ENCODE measurements around the gene GRAMD1A.

Gene GRAMD1A

GRCh38 chr19:35065574-35065973 is 65.5 kb downstream of the GRAMD1A start:
- Histone ChIP-seq H3K9ac (ENCODE audit: low read depth, low read length) (no peak overlapping the region), H3K27me3 (ENCODE audit: insufficient read depth, low read length) (peaks cover 9% of the 10 kb centered on the region; the same call in 1 of the 2 replicates), H3K27ac (ENCODE audit: low read length) (no peak overlapping the region), H3K36me3 (ENCODE audit: insufficient read depth, low read depth, low read length) (no peaks in the 10 kb centered on the region), H3K4me1 (ENCODE audit: insufficient read depth, low read length) (peaks cover 14% of the 10 kb centered on the region; the same call in 1 of the 2 replicates), H3K4me3 (ENCODE audit: low read length) (no peak overlapping the region), H3K9me3 (ENCODE audit: insufficient read depth, low read depth, low read length) (peaks cover 1% of the 10 kb centered on the region; the same call in 1 of the 2 replicates)

- H3K27ac ChIP-seq (ENCODE audit: low read length), result no peak overlapping the region
- peaks cover 3% of the 10 kb centered on the region; the same call in 1 of the 2 replicates for H3K9me3 ChIP-seq (ENCODE audit: insufficient read depth, low read depth, low read length)
- H3K4me3 ChIP-seq (ENCODE audit: low read length), result no peak overlapping the region
- no peaks in the 10 kb centered on the region for H3K36me3 ChIP-seq (ENCODE audit: insufficient read depth, low read depth, low read length)
- peaks cover 9% of the 10 kb centered on the region; the same call in 1 of the 2 replicates for H3K27me3 ChIP-seq (ENCODE audit: insufficient read depth, low read length)
- H3K4me1 ChIP-seq (ENCODE audit: insufficient read depth, low read length), result peaks cover 14% of the 10 kb centered on the region; the same call in 1 of the 2 replicates
- no peak overlapping the region; the same call in 1 of the 2 replicates for H3K9ac ChIP-seq (ENCODE audit: low read depth, low read length)
Observed at GRCh38 chr19:35066121-35066520, 66.0 kb downstream of the GRAMD1A start.

- H3K36me3 ChIP-seq (ENCODE audit: insufficient read depth, low read depth, low read length), result no peaks in the 10 kb centered on the region
- H3K4me1 ChIP-seq (ENCODE audit: insufficient read depth, low read length), result peaks cover 14% of the 10 kb centered on the region; the same call in 1 of the 2 replicates
- peak overlapping the region; percentile 31 for H3K27ac ChIP-seq (ENCODE audit: low read length)
- peak overlapping the region; percentile 23; the same call in 1 of the 2 replicates for H3K9ac ChIP-seq (ENCODE audit: low read depth, low read length)
- H3K4me3 ChIP-seq (ENCODE audit: low read length), result peak overlapping the region; percentile 48; the same call in 1 of the 2 replicates
- peaks cover 9% of the 10 kb centered on the region; the same call in 1 of the 2 replicates for H3K27me3 ChIP-seq (ENCODE audit: insufficient read depth, low read length)
- H3K9me3 ChIP-seq (ENCODE audit: insufficient read depth, low read depth, low read length), result peaks cover 3% of the 10 kb centered on the region; the same call in 1 of the 2 replicates
Observed at GRCh38 chr19:35066691-35067563, 66.8 kb downstream of the GRAMD1A start.

- H3K4me1 ChIP-seq (ENCODE audit: insufficient read depth, low read length), result peaks cover 14% of the 10 kb centered on the region; the same call in 1 of the 2 replicates
- peak overlapping the region; percentile 83 for H3K9ac ChIP-seq (ENCODE audit: low read depth, low read length)
- H3K27ac ChIP-seq (ENCODE audit: low read length), result peak overlapping the region; percentile 95
- H3K4me3 ChIP-seq (ENCODE audit: low read length), result peak overlapping the region; percentile 53; the same call in 1 of the 2 replicates
- no peaks in the 10 kb centered on the region; the same call in 1 of the 2 replicates for H3K27me3 ChIP-seq (ENCODE audit: insufficient read depth, low read length)
- H3K36me3 ChIP-seq (ENCODE audit: insufficient read depth, low read depth, low read length), result no peaks in the 10 kb centered on the region
- peaks cover 3% of the 10 kb centered on the region; the same call in 1 of the 2 replicates for H3K9me3 ChIP-seq (ENCODE audit: insufficient read depth, low read depth, low read length)
Observed at GRCh38 chr19:35068941-35069634, 69.0 kb downstream of the GRAMD1A start.

- Histone ChIP-seq H3K27me3 (ENCODE audit: insufficient read depth, low read length) (no peaks in the 10 kb centered on the region), H3K4me1 (ENCODE audit: insufficient read depth, low read length) (peaks cover 14% of the 10 kb centered on the region; the same call in 1 of the 2 replicates), H3K9ac (ENCODE audit: low read depth, low read length) (no peak overlapping the region), H3K36me3 (ENCODE audit: insufficient read depth, low read depth, low read length) (no peaks in the 10 kb centered on the region), H3K27ac (ENCODE audit: low read length) (peak overlapping the region; percentile 95), H3K9me3 (ENCODE audit: insufficient read depth, low read depth, low read length) (peaks cover 3% of the 10 kb centered on the region; the same call in 1 of the 2 replicates), H3K4me3 (ENCODE audit: low read length) (no peak overlapping the region)
Observed at GRCh38 chr19:35069696-35070095, 69.6 kb downstream of the GRAMD1A start.

- Histone ChIP-seq H3K4me3 (ENCODE audit: low read length) (no peak overlapping the region), H3K9me3 (ENCODE audit: insufficient read depth, low read depth, low read length) (peaks cover 3% of the 10 kb centered on the region; the same call in 1 of the 2 replicates), H3K36me3 (ENCODE audit: insufficient read depth, low read depth, low read length) (no peaks in the 10 kb centered on the region), H3K9ac (ENCODE audit: low read depth, low read length) (no peak overlapping the region), H3K4me1 (ENCODE audit: insufficient read depth, low read length) (peaks cover 14% of the 10 kb centered on the region; the same call in 1 of the 2 replicates), H3K27me3 (ENCODE audit: insufficient read depth, low read length) (no peaks in the 10 kb centered on the region), H3K27ac (ENCODE audit: low read length) (no peak overlapping the region)
Observed at GRCh38 chr19:35070471-35070870, 70.3 kb downstream of the GRAMD1A start.

GRCh38 chr19:35073516-35073915 is 73.4 kb downstream of the GRAMD1A start:
- no peaks in the 10 kb centered on the region; the same call in 1 of the 2 replicates for H3K27me3 ChIP-seq (ENCODE audit: insufficient read depth, low read length)
- H3K4me1 ChIP-seq (ENCODE audit: insufficient read depth, low read length), result peaks cover 11% of the 10 kb centered on the region; the same call in 1 of the 2 replicates
- H3K36me3 ChIP-seq (ENCODE audit: insufficient read depth, low read depth, low read length), result no peaks in the 10 kb centered on the region
- no peak overlapping the region for H3K27ac ChIP-seq (ENCODE audit: low read length)
- H3K9me3 ChIP-seq (ENCODE audit: insufficient read depth, low read depth, low read length), result peaks cover 3% of the 10 kb centered on the region; the same call in 1 of the 2 replicates
- H3K4me3 ChIP-seq (ENCODE audit: low read length), result no peak overlapping the region
- no peak overlapping the region for H3K9ac ChIP-seq (ENCODE audit: low read depth, low read length)

GRCh38 chr19:35073941-35074340 is 73.8 kb downstream of the GRAMD1A start:
- Histone ChIP-seq H3K36me3 (ENCODE audit: insufficient read depth, low read depth, low read length) (no peaks in the 10 kb centered on the region), H3K9ac (ENCODE audit: low read depth, low read length) (no peak overlapping the region), H3K4me3 (ENCODE audit: low read length) (no peak overlapping the region), H3K27me3 (ENCODE audit: insufficient read depth, low read length) (no peaks in the 10 kb centered on the region; the same call in 1 of the 2 replicates), H3K27ac (ENCODE audit: low read length) (no peak overlapping the region), H3K9me3 (ENCODE audit: insufficient read depth, low read depth, low read length) (peaks cover 3% of the 10 kb centered on the region; the same call in 1 of the 2 replicates), H3K4me1 (ENCODE audit: insufficient read depth, low read length) (peaks cover 7% of the 10 kb centered on the region; the same call in 1 of the 2 replicates)

GRCh38 chr19:35074426-35075201 is 74.5 kb downstream of the GRAMD1A start:
- Histone ChIP-seq H3K4me3 (ENCODE audit: low read length) (no peak overlapping the region), H3K27ac (ENCODE audit: low read length) (no peak overlapping the region), H3K36me3 (ENCODE audit: insufficient read depth, low read depth, low read length) (no peaks in the 10 kb centered on the region), H3K9ac (ENCODE audit: low read depth, low read length) (no peak overlapping the region), H3K27me3 (ENCODE audit: insufficient read depth, low read length) (no peaks in the 10 kb centered on the region; the same call in 1 of the 2 replicates), H3K9me3 (ENCODE audit: insufficient read depth, low read depth, low read length) (peaks cover 3% of the 10 kb centered on the region; the same call in 1 of the 2 replicates), H3K4me1 (ENCODE audit: insufficient read depth, low read length) (peaks cover under 1% of the 10 kb centered on the region; the same call in 1 of the 2 replicates)

- H3K9me3 ChIP-seq (ENCODE audit: insufficient read depth, low read depth, low read length), result peaks cover 3% of the 10 kb centered on the region; the same call in 1 of the 2 replicates
- no peak overlapping the region for H3K27ac ChIP-seq (ENCODE audit: low read length)
- no peak overlapping the region for H3K9ac ChIP-seq (ENCODE audit: low read depth, low read length)
- no peaks in the 10 kb centered on the region; the same call in 1 of the 2 replicates for H3K27me3 ChIP-seq (ENCODE audit: insufficient read depth, low read length)
- H3K4me1 ChIP-seq (ENCODE audit: insufficient read depth, low read length), result no peaks in the 10 kb centered on the region
- no peaks in the 10 kb centered on the region for H3K36me3 ChIP-seq (ENCODE audit: insufficient read depth, low read depth, low read length)
- no peak overlapping the region for H3K4me3 ChIP-seq (ENCODE audit: low read length)
Observed at GRCh38 chr19:35075202-35076025, 75.3 kb downstream of the GRAMD1A start.

Data from iPS-20b (cell line).